ENCODE data around the gene CDY2B. TPM values are rescaled to one million over a fixed set of nuclear protein-coding genes. Genes with fewer than 3 reads are reported as not detected.
"Not testable (repeated sequence)": the region's sequence is repeated elsewhere in the genome, so short reads cannot be mapped to it uniquely, and the experiment has no call there.

Gene CDY2B, protein sequence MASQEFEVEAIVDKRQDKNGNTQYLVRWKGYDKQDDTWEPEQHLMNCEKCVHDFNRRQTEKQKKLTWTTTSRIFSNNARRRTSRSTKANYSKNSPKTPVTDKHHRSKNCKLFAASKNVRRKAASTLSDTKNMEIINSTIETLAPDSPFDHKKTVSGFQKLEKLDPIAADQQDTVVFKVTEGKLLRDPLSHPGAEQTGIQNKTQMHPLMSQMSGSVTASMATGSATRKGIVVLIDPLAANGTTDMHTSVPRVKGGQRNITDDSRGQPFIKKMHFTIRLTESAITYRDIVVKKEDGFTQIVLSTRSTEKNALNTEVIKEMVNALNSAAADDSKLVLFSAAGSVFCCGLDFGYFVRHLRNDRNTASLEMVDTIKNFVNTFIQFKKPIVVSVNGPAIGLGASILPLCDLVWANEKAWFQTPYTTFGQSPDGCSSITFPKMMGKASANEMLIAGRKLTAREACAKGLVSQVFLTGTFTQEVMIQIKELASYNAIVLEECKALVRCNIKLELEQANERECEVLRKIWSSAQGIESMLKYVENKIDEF
- not detected in 2 replicates for total RNA-seq (2011; cell fraction: chromatin; rRNA removed; ENCODE audit: low replicate concordance)
- total RNA-seq (2011; cell fraction: nucleolus; rRNA removed) = not detected in 2 replicates
- total RNA-seq (2011; cell fraction: nucleoplasm; rRNA removed) = not detected in 2 replicates
- total RNA-seq (2014; rRNA removed) (not detected in 2 replicates), total RNA-seq (2014; rRNA removed; fragmentation: Illumina TruSeq; extraction: Trizol) (not detected in 2 replicates), total RNA-seq (2015; rRNA removed; fragmentation: Illumina TruSeq; extraction: Trizol) (not detected in 2 replicates), total RNA-seq (2021) (not detected in 2 replicates), polyA plus RNA-seq (2011; rRNA removed) (not detected in 2 replicates), polyA plus RNA-seq (2014; fragmentation: Illumina TruSeq; extraction: Trizol) (not detected in 2 replicates), polyA plus RNA-seq (2014; fragmentation: Nextera tagmentation; extraction: Ambion mirVana) (not detected), polyA plus RNA-seq (2014; rRNA removed) (not detected in 2 replicates), polyA minus RNA-seq (2011; rRNA and poly(A)+ RNA removed) (not detected in 2 replicates), Bru-seq, nascent RNA (not detected), BruChase-seq, experiment 1, labeled RNA remaining after a 2-hour chase (not detected), BruChase-seq, experiment 2, labeled RNA remaining after a 6-hour chase (not detected)
- not detected in 2 replicates for polyA plus RNA-seq (2011; cell fraction: cytosol; rRNA removed)
- polyA plus RNA-seq (2011; cell fraction: nucleus; rRNA removed) = not detected in 2 replicates
- not detected in 2 replicates for polyA plus RNA-seq (2012)
- polyA minus RNA-seq (2011; cell fraction: cytosol; rRNA and poly(A)+ RNA removed) = not detected in 2 replicates
- not detected in 2 replicates for polyA minus RNA-seq (2011; cell fraction: nucleus; rRNA and poly(A)+ RNA removed)
- long read RNA-seq, experiment 1 = 0 reads
- long read RNA-seq, experiment 2 = 0 reads
- long read RNA-seq, experiment 3 = 0 reads

DNA sequence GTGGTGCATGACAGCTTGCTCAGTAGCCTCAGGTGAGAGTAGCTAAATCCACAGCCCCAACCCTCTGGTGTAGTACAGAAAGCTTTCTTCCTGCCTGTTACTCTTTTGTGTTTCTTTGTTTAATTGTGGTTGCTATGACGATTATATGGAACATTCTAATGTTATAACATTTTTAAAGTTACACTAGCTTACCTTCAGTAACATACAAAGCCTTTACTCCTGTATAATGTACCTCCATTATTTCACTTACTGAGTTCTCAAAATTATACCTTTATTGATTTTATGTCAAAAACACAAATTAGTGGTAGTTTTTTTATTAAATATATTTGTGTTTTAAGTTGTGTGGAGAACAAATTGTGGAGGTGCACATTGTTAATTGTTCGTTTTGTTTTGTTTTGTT lies at the start of gene CDY2B:
TSS of gene CDY2B (minus strand) at position 101 of the 400 bp plus-strand sequence. CDS start 328 bp downstream, outside the sequence.
- H4K20me1 ChIP-seq (replicated peaks; ENCODE audit: control insufficient read depth, insufficient read depth, low read length); in situ Hi-C loops (cut with MboI); H3K27ac ChIP-seq (ENCODE audit: extremely low read depth, low read depth, low read length); H3K79me2 ChIP-seq (ENCODE audit: control insufficient read depth, insufficient read depth, low read length); BruUV-seq (replicated peaks); FAIRE-seq; intact Hi-C loops (cut with micrococcal nuclease); H3K9me1 ChIP-seq (ENCODE audit: control insufficient read depth, insufficient read depth, low read length); POLR2A ChIA-PET; CTCF ChIA-PET (ENCODE audit: low intra/inter-chr PET ratio); H3K4me3 ChIP-seq; ATAC-seq; H3K4me2 ChIP-seq (ENCODE audit: insufficient read depth, low read length); H3K4me1 ChIP-seq (replicated peaks in 1 of 2; ENCODE audit: control insufficient read depth in 2 of 2, insufficient read depth in 2 of 2, low read length in 2 of 2); H3K9me3 ChIP-seq (replicated peaks; ENCODE audit: control insufficient read depth, insufficient read depth, low read depth, low read length); H3K27me3 ChIP-seq (ENCODE audit: control insufficient read depth in 2 of 2, insufficient read depth in 2 of 2, low read length in 2 of 2); H3K36me3 ChIP-seq (ENCODE audit: control insufficient read depth, insufficient read depth, low read length); H3K9ac ChIP-seq (ENCODE audit: insufficient read depth in 1 of 2, low read depth in 2 of 2, low read length in 2 of 2); H2AFZ ChIP-seq (ENCODE audit: low read depth, low read length); DNase-seq (ENCODE audit: extremely low read depth in 1 of 4, low spot score in 3 of 4): not testable (repeated sequence)
- no CpG with 5 or more reads among the region's 2 CpGs for WGBS (ENCODE audit: insufficient coverage, low coverage, missing lambda C conversion rate)

DNA sequence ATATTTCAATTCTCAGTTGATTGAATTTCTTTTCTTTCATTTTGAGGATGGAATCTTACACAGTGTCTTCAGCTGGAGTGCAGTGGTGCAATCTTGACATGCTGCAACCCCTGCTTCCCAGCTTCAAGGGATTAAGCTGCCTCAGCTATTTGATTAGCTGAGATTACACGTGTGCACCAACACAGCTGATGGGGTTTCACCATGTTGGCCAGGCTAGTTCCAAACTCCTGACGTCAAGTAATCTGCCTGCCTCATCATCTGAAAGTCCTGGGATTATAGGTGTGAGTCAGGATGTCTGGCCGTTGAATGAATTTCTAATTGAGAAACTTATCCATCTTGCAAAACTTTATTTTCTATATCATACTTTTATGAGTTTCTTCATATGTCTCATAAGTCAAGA lies 28.0 kb upstream of the CDY2B start:
- DNase-seq (ENCODE audit: extremely low read depth in 1 of 4, low spot score in 3 of 4); H2AFZ ChIP-seq (ENCODE audit: low read depth, low read length); H3K9ac ChIP-seq (ENCODE audit: insufficient read depth in 1 of 2, low read depth in 2 of 2, low read length in 2 of 2); H3K79me2 ChIP-seq (ENCODE audit: control insufficient read depth, insufficient read depth, low read length); FAIRE-seq; ATAC-seq; H4K20me1 ChIP-seq (replicated peaks; ENCODE audit: control insufficient read depth, insufficient read depth, low read length); POLR2A ChIA-PET; H3K4me3 ChIP-seq; H3K27ac ChIP-seq (ENCODE audit: extremely low read depth, low read depth, low read length); H3K36me3 ChIP-seq (ENCODE audit: control insufficient read depth, insufficient read depth, low read length); H3K9me1 ChIP-seq (ENCODE audit: control insufficient read depth, insufficient read depth, low read length); intact Hi-C loops (cut with micrococcal nuclease); H3K27me3 ChIP-seq (ENCODE audit: control insufficient read depth in 2 of 2, insufficient read depth in 2 of 2, low read length in 2 of 2); BruUV-seq (replicated peaks); CTCF ChIA-PET (ENCODE audit: low intra/inter-chr PET ratio); H3K4me2 ChIP-seq (ENCODE audit: insufficient read depth, low read length); H3K9me3 ChIP-seq (replicated peaks; ENCODE audit: control insufficient read depth, insufficient read depth, low read depth, low read length); in situ Hi-C loops (cut with MboI); H3K4me1 ChIP-seq (replicated peaks in 1 of 2; ENCODE audit: control insufficient read depth in 2 of 2, insufficient read depth in 2 of 2, low read length in 2 of 2): not testable (repeated sequence)
- WGBS (ENCODE audit: insufficient coverage, low coverage, missing lambda C conversion rate) = no CpG with 5 or more reads among the region's 3 CpGs

DNA sequence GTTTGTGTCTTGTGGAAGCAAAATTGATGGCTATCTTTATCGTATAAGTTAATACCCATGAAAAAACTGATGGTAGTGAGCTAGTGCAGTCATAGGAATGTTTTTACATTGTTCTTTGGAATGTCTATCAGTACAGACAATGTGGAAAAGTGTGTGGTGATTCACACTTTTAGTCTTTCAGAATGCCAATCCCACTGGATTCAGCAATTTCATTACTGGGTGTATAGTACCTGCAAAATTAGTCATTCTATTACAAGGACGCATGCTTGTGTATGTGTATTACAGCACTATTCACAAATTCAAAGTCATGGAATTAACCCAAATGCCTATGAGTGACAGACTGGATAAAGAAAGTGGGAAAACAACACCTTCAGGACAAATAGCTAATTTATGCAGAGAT lies 27.3 kb upstream of the CDY2B start:
- H2AFZ ChIP-seq (ENCODE audit: low read depth, low read length); H3K9ac ChIP-seq (ENCODE audit: insufficient read depth in 1 of 2, low read depth in 2 of 2, low read length in 2 of 2); H4K20me1 ChIP-seq (replicated peaks; ENCODE audit: control insufficient read depth, insufficient read depth, low read length); H3K9me3 ChIP-seq (replicated peaks; ENCODE audit: control insufficient read depth, insufficient read depth, low read depth, low read length); H3K36me3 ChIP-seq (ENCODE audit: control insufficient read depth, insufficient read depth, low read length); H3K4me1 ChIP-seq (replicated peaks in 1 of 2; ENCODE audit: control insufficient read depth in 2 of 2, insufficient read depth in 2 of 2, low read length in 2 of 2); POLR2A ChIA-PET; FAIRE-seq; H3K9me1 ChIP-seq (ENCODE audit: control insufficient read depth, insufficient read depth, low read length); H3K4me3 ChIP-seq; BruUV-seq (replicated peaks); H3K79me2 ChIP-seq (ENCODE audit: control insufficient read depth, insufficient read depth, low read length); ATAC-seq; CTCF ChIA-PET (ENCODE audit: low intra/inter-chr PET ratio); H3K4me2 ChIP-seq (ENCODE audit: insufficient read depth, low read length); in situ Hi-C loops (cut with MboI); H3K27ac ChIP-seq (ENCODE audit: extremely low read depth, low read depth, low read length); DNase-seq (ENCODE audit: extremely low read depth in 1 of 4, low spot score in 3 of 4); H3K27me3 ChIP-seq (ENCODE audit: control insufficient read depth in 2 of 2, insufficient read depth in 2 of 2, low read length in 2 of 2); intact Hi-C loops (cut with micrococcal nuclease): not testable (repeated sequence)
- no CpG with 5 or more reads among the region's 2 CpGs for WGBS (ENCODE audit: insufficient coverage, low coverage, missing lambda C conversion rate)

All from K562 (cell line).